Endothelial cell (in vitro differentiated cells): ENCODE data around the gene RAPGEF5. TPM values are rescaled to one million over a fixed set of nuclear protein-coding genes. Genes with fewer than 3 reads are reported as not detected.

Experiments used
- DNase-seq: peaks from one replicate; pipeline ENCODE4 v3.0.0; 2021; ENCODE audit warnings: low spot score
- H3K27ac Mint-ChIP-seq: one replicate; pipeline ENCODE4 v1.8.0; 2021; ENCODE audit warnings: mixed read lengths, inconsistent platforms; ENCODE audit not compliant: unreplicated experiment
- H3K27me3 Mint-ChIP-seq: one replicate; pipeline ENCODE4 v1.8.0; 2021; ENCODE audit warnings: mild to moderate bottlenecking, moderate library complexity, mixed read lengths, inconsistent platforms; ENCODE audit not compliant: unreplicated experiment
- H3K36me3 Mint-ChIP-seq: one replicate; pipeline ENCODE4 v1.8.0; 2021; ENCODE audit warnings: mild to moderate bottlenecking, low read depth, mixed read lengths, inconsistent platforms; ENCODE audit not compliant: unreplicated experiment
- H3K4me1 Mint-ChIP-seq: one replicate; pipeline ENCODE4 v1.8.0; 2021; ENCODE audit warnings: mild to moderate bottlenecking, mixed read lengths, inconsistent platforms; ENCODE audit not compliant: unreplicated experiment
- H3K4me3 Mint-ChIP-seq: one replicate; pipeline ENCODE4 v1.8.0; 2021; ENCODE audit warnings: mild to moderate bottlenecking, mixed read lengths, inconsistent platforms; ENCODE audit not compliant: unreplicated experiment
- H3K9me3 Mint-ChIP-seq: one replicate; pipeline ENCODE4 v1.8.0; 2021; ENCODE audit warnings: mixed read lengths, inconsistent platforms; ENCODE audit not compliant: unreplicated experiment
- total RNA-seq: library from RNA; stranded (reverse); fragmentation: NEBNext Ultra II Directional; extraction: Animal tissue kit (Norgen Biotek cat#: 25700); gene quantifications from one replicate; pipeline ENCODE4 v1.2.1, GENCODE V29; 2021; ENCODE audit not compliant: unreplicated experiment
- TF ChIP-seq, protein P1 (sequence below): fragments of 200-600 bp; sonication (generic); IDR thresholded peaks from one replicate; pipeline ENCODE4 v1.5.0; 2021; ENCODE audit warnings: antibody characterized with exemption; ENCODE audit not compliant: unreplicated experiment

Gene RAPGEF5
- total RNA-seq, 1 donor from 2014 or later: 135 TPM

DNA sequence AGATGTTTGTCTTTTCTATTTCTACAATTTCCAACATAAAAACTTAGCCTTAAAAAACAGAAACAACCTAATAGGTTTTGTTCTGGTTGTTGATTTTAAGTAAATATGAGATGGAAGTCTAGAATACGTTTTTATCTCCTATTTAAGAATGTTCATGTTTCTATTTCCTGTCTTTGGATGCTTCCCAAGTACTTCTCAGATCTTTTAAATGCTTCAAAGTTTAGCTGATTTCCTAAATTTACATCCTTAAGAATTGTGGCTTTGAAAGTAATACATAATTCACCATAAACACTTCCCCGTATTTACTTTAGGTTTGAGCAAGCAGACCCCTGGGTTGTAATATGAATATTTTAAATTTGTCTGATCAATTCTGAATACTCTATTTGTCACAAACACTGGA, 70.5 kb downstream of the RAPGEF5 start:
- Mint-ChIP-seq H3K4me3 (no peak overlapping the region), H3K36me3 (peaks cover 21% of the 10 kb centered on the region), H3K4me1 (peaks cover 12% of the 10 kb centered on the region), H3K27me3 (peaks cover 4% of the 10 kb centered on the region), H3K27ac (no peak overlapping the region), H3K9me3 (no peaks in the 10 kb centered on the region)
- TF ChIP-seq, protein P1, sequence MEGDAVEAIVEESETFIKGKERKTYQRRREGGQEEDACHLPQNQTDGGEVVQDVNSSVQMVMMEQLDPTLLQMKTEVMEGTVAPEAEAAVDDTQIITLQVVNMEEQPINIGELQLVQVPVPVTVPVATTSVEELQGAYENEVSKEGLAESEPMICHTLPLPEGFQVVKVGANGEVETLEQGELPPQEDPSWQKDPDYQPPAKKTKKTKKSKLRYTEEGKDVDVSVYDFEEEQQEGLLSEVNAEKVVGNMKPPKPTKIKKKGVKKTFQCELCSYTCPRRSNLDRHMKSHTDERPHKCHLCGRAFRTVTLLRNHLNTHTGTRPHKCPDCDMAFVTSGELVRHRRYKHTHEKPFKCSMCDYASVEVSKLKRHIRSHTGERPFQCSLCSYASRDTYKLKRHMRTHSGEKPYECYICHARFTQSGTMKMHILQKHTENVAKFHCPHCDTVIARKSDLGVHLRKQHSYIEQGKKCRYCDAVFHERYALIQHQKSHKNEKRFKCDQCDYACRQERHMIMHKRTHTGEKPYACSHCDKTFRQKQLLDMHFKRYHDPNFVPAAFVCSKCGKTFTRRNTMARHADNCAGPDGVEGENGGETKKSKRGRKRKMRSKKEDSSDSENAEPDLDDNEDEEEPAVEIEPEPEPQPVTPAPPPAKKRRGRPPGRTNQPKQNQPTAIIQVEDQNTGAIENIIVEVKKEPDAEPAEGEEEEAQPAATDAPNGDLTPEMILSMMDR: no peak
- no peak for DNase-seq

DNA sequence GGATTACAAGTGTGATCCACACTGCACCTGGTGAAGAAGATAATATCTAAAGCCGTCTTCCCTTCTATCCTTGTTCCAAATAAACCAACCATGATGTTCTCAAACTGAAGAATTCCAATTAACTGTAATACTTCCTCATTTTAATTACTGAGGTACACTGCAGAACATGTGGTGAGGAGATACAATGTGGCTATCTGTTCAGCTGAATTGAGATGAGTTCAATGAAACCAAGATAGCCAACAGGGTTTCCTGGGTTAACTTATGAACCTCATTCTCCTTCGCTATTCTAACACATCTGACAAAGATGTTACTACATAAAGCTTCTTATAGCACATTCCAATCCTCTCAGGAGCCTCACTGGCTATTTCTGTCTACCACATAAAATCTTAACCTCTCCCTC, 75.5 kb downstream of the RAPGEF5 start:
- Mint-ChIP-seq H3K27me3 (peaks cover 2% of the 10 kb centered on the region), H3K4me3 (no peak overlapping the region), H3K4me1 (peaks cover 12% of the 10 kb centered on the region), H3K27ac (no peak overlapping the region), H3K36me3 (no peaks in the 10 kb centered on the region), H3K9me3 (no peaks in the 10 kb centered on the region)
- TF ChIP-seq, protein P1: no peak
- DNase-seq: no peak

DNA sequence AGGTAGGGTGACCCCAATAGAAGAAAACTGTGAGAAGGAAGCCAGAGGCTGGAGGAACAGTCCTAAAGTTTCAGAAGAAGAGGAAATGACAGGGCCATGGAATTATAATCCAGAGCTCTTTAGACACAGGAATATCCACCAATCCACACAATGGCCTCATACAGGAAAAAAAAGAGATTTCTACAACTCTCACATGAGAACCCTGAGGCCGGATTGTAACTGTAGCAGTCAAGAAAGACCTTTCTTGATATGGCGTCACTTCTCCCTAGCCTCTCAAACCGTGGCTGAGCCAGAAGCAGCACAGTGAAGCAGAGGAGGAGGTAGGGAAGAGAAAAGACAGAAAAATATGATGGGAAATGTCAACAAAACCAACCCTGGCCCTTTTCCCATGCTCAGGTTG, 76.9 kb downstream of the RAPGEF5 start:
- TF ChIP-seq, protein P1: no peak
- Mint-ChIP-seq H3K27ac (no peak overlapping the region), H3K27me3 (no peaks in the 10 kb centered on the region), H3K36me3 (peaks cover 3% of the 10 kb centered on the region), H3K4me1 (peaks cover 12% of the 10 kb centered on the region), H3K4me3 (no peak overlapping the region), H3K9me3 (no peaks in the 10 kb centered on the region)
- no peak for DNase-seq

DNA sequence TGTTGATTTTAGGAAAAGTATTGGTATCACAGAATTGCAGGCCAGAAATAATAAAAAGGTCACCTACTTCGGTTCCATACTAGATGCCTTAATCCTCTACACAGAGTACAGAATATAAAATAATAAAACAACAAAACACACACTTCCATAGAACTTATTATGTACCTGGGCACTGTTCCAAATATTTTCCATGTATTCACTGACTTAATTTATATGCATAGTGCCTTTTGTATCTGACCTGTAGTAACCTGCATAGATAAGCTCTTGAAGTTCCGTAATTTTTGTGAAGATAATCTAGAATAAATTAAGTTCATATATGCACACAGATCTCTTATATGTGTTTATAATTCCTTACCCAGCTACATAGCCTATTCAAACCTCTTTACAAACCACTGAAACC, 78.3 kb downstream of the RAPGEF5 start:
- peaks cover 12% of the 10 kb centered on the region for H3K4me1 Mint-ChIP-seq
- H3K36me3 Mint-ChIP-seq: peaks cover 9% of the 10 kb centered on the region
- H3K4me3 Mint-ChIP-seq: no peak overlapping the region
- TF ChIP-seq, protein P1: no peak
- H3K9me3 Mint-ChIP-seq: no peaks in the 10 kb centered on the region
- H3K27me3 Mint-ChIP-seq: no peaks in the 10 kb centered on the region
- no peak for DNase-seq
- H3K27ac Mint-ChIP-seq: no peak overlapping the region

DNA sequence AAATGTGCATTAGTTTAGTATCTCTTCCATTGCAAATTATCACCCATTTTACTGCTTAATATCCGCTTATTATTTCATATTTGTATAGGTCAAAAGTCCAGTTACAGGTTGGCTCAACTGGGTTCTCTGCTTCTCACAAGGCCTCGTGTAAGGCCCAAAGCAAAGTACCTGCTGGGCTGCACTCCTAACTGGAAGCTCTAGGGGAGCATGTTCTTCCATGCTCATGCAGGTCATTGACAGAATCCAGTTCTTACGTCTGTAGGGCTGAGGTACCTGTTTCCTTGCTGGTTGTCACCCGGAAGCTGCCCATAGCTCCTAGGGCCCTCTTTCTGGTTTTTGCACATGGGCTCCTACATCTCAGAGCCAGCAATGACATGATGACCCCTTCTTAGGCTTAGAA, 79.6 kb downstream of the RAPGEF5 start:
- TF ChIP-seq, protein P1: no peak
- Mint-ChIP-seq H3K4me1 (peaks cover 12% of the 10 kb centered on the region), H3K27ac (no peak overlapping the region), H3K36me3 (peaks cover 9% of the 10 kb centered on the region), H3K9me3 (no peaks in the 10 kb centered on the region), H3K27me3 (no peaks in the 10 kb centered on the region), H3K4me3 (no peak overlapping the region)
- DNase-seq: no peak
